ENCODE data around the gene SNX12. TPM values are rescaled to one million over a fixed set of nuclear protein-coding genes. Genes with fewer than 3 reads are reported as not detected.

The SNX12 gene
- total and polyA plus RNA-seq, 2 of the 4 experiments (the other 2 are of a cell fraction), result 59.9 to 63.0 TPM

- dilution Hi-C loops (cut with HindIII; ENCODE audit: low sequenced_read_pairs, unreplicated experiment), result no loop called here
- intact Hi-C loops (cut with micrococcal nuclease), result no loop called here
Measured at GRCh38 chrX:71099736-71100135, 31.6 kb upstream of the SNX12 start.

More at GRCh38 chrX:71099736-71100135, 31.6 kb upstream of the SNX12 start:
- Histone ChIP-seq H2AFZ (replicated peaks; ENCODE audit: low read length, poor library complexity) (no peak overlapping the region), H3K27me3 (ENCODE audit: control insufficient read depth, insufficient read depth, low read length) (peaks cover 21% of the 10 kb centered on the region), H3K9me3 (ENCODE audit: control insufficient read depth, insufficient read depth, low read length) (no peaks in the 10 kb centered on the region), H3K9me1 (ENCODE audit: insufficient read depth, low read length) (no peaks in the 10 kb centered on the region), H4K20me1 (ENCODE audit: insufficient read depth, low read length) (no peaks in the 10 kb centered on the region), H3K4ac (ENCODE audit: low read depth, low read length) (no peak overlapping the region), H2BK120ac (ENCODE audit: low read depth, low read length) (no peak overlapping the region), H3K4me2 (ENCODE audit: low read depth, low read length) (no peak overlapping the region), H3K56ac (ENCODE audit: extremely low read depth, insufficient read depth, low read length) (no peak overlapping the region), H2AK9ac (replicated peaks; ENCODE audit: low read depth, low read length, poor library complexity) (no peak overlapping the region), H4K91ac (ENCODE audit: insufficient read depth, low read depth, low read length) (no peak overlapping the region), H2AK5ac (ENCODE audit: low read depth, low read length) (no peak overlapping the region), H4K8ac (ENCODE audit: low read depth in 2 of 2, low read length in 2 of 2) (no peak overlapping the region), H2BK20ac (ENCODE audit: low read depth, low read length) (no peak overlapping the region), H3K4me3 (ENCODE audit: insufficient read depth, low read depth, low read length) (no peak overlapping the region), H3K9ac (ENCODE audit: low read depth, low read length) (no peak overlapping the region), H3K4me1 (ENCODE audit: control insufficient read depth, insufficient read depth, low read length) (no peaks in the 10 kb centered on the region), H3K79me1 (ENCODE audit: low read depth in 1 of 2, low read length in 2 of 2) (no peaks in the 10 kb centered on the region), H3K36me3 (ENCODE audit: control insufficient read depth, insufficient read depth, low read length) (no peaks in the 10 kb centered on the region), H4K5ac (ENCODE audit: low read depth, low read length) (no peak overlapping the region), H2BK5ac (ENCODE audit: low read depth, low read length, poor library complexity, severe bottlenecking) (no peak overlapping the region), H3K14ac (replicated peaks; ENCODE audit: low read depth, low read length) (no peak overlapping the region), H3K18ac (ENCODE audit: low read depth, low read length) (no peak overlapping the region), H3K27ac (ENCODE audit: insufficient read depth, low read length) (no peak overlapping the region), H2BK15ac (ENCODE audit: low read depth, low read length) (no peak overlapping the region), H3K23ac (ENCODE audit: low read depth, low read length) (no peak overlapping the region)
- WGBS, 2 experiments (ENCODE audit: extremely low coverage in 2 of 2, insufficient read length in 1 of 2), result no CpG with 5 or more reads among the region's 4 CpGs
- in situ Hi-C loops (cut with MboI; ENCODE audit: low sequenced_read_pairs), result no loop called here
- POLR2A ChIA-PET (ENCODE audit: unreplicated experiment), result no interaction called here
- TF ChIP-seq POLR2A (IDR thresholded peaks at IDR 0.05; ENCODE audit: low read depth, low read length), result no peak
- TF ChIP-seq RFX5 (IDR thresholded peaks at IDR 0.05; ENCODE audit: low read depth, low read length), result no peak
- TF ChIP-seq, protein P1, sequence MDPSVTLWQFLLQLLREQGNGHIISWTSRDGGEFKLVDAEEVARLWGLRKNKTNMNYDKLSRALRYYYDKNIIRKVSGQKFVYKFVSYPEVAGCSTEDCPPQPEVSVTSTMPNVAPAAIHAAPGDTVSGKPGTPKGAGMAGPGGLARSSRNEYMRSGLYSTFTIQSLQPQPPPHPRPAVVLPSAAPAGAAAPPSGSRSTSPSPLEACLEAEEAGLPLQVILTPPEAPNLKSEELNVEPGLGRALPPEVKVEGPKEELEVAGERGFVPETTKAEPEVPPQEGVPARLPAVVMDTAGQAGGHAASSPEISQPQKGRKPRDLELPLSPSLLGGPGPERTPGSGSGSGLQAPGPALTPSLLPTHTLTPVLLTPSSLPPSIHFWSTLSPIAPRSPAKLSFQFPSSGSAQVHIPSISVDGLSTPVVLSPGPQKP (IDR thresholded peaks at IDR 0.05; ENCODE audit: borderline replicate concordance, low read depth, low read length), result no peak
- TF ChIP-seq USF2 (IDR thresholded peaks at IDR 0.05; ENCODE audit: low read depth, low read length), result no peak
- TF ChIP-seq RCOR1 (IDR thresholded peaks at IDR 0.05; ENCODE audit: insufficient replicate concordance, low read length), result no peak
- no peak for TF ChIP-seq FOS (IDR thresholded peaks at IDR 0.05; ENCODE audit: low read depth, low read length)
- no peak for TF ChIP-seq MXI1 (IDR thresholded peaks at IDR 0.05; ENCODE audit: borderline replicate concordance, low read depth, low read length)
- TF ChIP-seq RAD21 (IDR thresholded peaks at IDR 0.05; ENCODE audit: low read length), result no peak
- no TSS peak for BruUV-seq (replicated peaks)
- ATAC-seq (ENCODE audit: low read depth) (no peak), DNase-seq (no peak)
- CTCF ChIA-PET, result interaction anchor here (1.0 kb wide), 1 partner anchor 29 kb away, joined by 3 read pairs; no protein-coding TSS in a partner anchor
